CD4-positive, alpha-beta T cell treated with Interleukin-21 for 1 hour (primary cell): ENCODE results near the gene MLANA.

Experiments used
- DNase-seq: peaks from one replicate; pipeline ENCODE4 v3.0.0-alpha.2; 2020

MLANA gene

GRCh38 chr9:5890641-5891040 lies at the start of gene MLANA:
Gene MLANA, plus strand, starts transcription at chr9:5890889. Its CDS starts 1,586 bp downstream, at chr9:5892475.
- DNase-seq: no peak

GRCh38 chr9:5841771-5842573 lies 48.7 kb upstream of the MLANA start:
- peak; percentile 78 for DNase-seq

- DNase-seq: no peak
These were observed 47.5 kb upstream of the MLANA start for GRCh38 chr9:5842929-5843793.

- DNase-seq: no peak
These were observed 46.8 kb upstream of the MLANA start for GRCh38 chr9:5843794-5844471.

- no peak for DNase-seq
These were observed 45.5 kb upstream of the MLANA start for GRCh38 chr9:5845157-5845531.

- DNase-seq: no peak
These were observed 44.6 kb upstream of the MLANA start for GRCh38 chr9:5846096-5846495.

- DNase-seq: no peak
These were observed 44.2 kb upstream of the MLANA start for GRCh38 chr9:5846501-5846921.

GRCh38 chr9:5848372-5848882 lies 42.3 kb upstream of the MLANA start:
- no peak for DNase-seq

- DNase-seq: no peak
These were observed 40.0 kb upstream of the MLANA start for GRCh38 chr9:5850724-5851122.

GRCh38 chr9:5851445-5851844 lies 39.2 kb upstream of the MLANA start:
- peak; percentile 47 for DNase-seq

- DNase-seq: no peak
These were observed 37.7 kb upstream of the MLANA start for GRCh38 chr9:5852987-5853386.

GRCh38 chr9:5853617-5854016 lies 37.1 kb upstream of the MLANA start:
- no peak for DNase-seq

- DNase-seq: no peak
These were observed 36.5 kb upstream of the MLANA start for GRCh38 chr9:5854063-5854790.

- DNase-seq: no peak
These were observed 32.8 kb upstream of the MLANA start for GRCh38 chr9:5857928-5858327.

GRCh38 chr9:5858833-5859232 lies 31.9 kb upstream of the MLANA start:
- DNase-seq: no peak

GRCh38 chr9:5863092-5863746 lies 27.5 kb upstream of the MLANA start:
- no peak for DNase-seq

GRCh38 chr9:5864446-5864845 lies 26.2 kb upstream of the MLANA start:
- no peak for DNase-seq

GRCh38 chr9:5866272-5866671 lies 24.4 kb upstream of the MLANA start:
- no peak for DNase-seq

GRCh38 chr9:5866685-5867084 lies 24.0 kb upstream of the MLANA start:
- DNase-seq: no peak

GRCh38 chr9:5868235-5868634 lies 22.5 kb upstream of the MLANA start:
- DNase-seq: no peak

- peak; percentile 12 for DNase-seq
These were observed 21.2 kb upstream of the MLANA start for GRCh38 chr9:5869315-5870019.

GRCh38 chr9:5870020-5870339 lies 20.7 kb upstream of the MLANA start:
- no peak for DNase-seq
